ENCODE data around the gene LIM2.

LIM2 gene

GRCh38 chr19:51365965-51366388 lies 21.8 kb downstream of the LIM2 start, which contains the start of gene ETFB:
Gene ETFB (minus strand): TSS chr19:51366388. CDS start chr19:51366326, 62 bp downstream.
- DNase-seq (ENCODE audit: low read depth in 3 of 3): no peak

- DNase-seq (ENCODE audit: low read depth in 3 of 3): no peak
Measured at GRCh38 chr19:51365211-51365964, 22.4 kb downstream of the LIM2 start.

GRCh38 chr19:51364200-51365106 lies 23.3 kb downstream of the LIM2 start:
- DNase-seq (ENCODE audit: low read depth in 3 of 3): no peak

GRCh38 chr19:51361239-51361638 lies 26.5 kb downstream of the LIM2 start:
- no peak for DNase-seq (ENCODE audit: low read depth in 3 of 3)

- DNase-seq (ENCODE audit: low read depth in 3 of 3): no peak
Measured at GRCh38 chr19:51359294-51359693, 28.5 kb downstream of the LIM2 start.

GRCh38 chr19:51357952-51358351 lies 29.8 kb downstream of the LIM2 start:
- DNase-seq (ENCODE audit: low read depth in 3 of 3): no peak

GRCh38 chr19:51356159-51356801 lies 31.5 kb downstream of the LIM2 start:
- DNase-seq (ENCODE audit: low read depth in 3 of 3): no peak

GRCh38 chr19:51354742-51355148 lies 33.0 kb downstream of the LIM2 start:
- DNase-seq (ENCODE audit: low read depth in 3 of 3): no peak

- no peak for DNase-seq (ENCODE audit: low read depth in 3 of 3)
Measured at GRCh38 chr19:51354103-51354741, 33.6 kb downstream of the LIM2 start.

GRCh38 chr19:51352783-51353360 lies 34.9 kb downstream of the LIM2 start:
- no peak for DNase-seq (ENCODE audit: low read depth in 3 of 3)

GRCh38 chr19:51351266-51351990 lies 36.3 kb downstream of the LIM2 start:
- no peak for DNase-seq (ENCODE audit: low read depth in 3 of 3)

- DNase-seq (ENCODE audit: low read depth in 3 of 3): no peak
Measured at GRCh38 chr19:51347209-51347928, 40.4 kb downstream of the LIM2 start.

GRCh38 chr19:51346742-51347141 lies 41.0 kb downstream of the LIM2 start:
- no peak for DNase-seq (ENCODE audit: low read depth in 3 of 3)

- DNase-seq (ENCODE audit: low read depth in 3 of 3): no peak
Measured at GRCh38 chr19:51345076-51345620, 42.6 kb downstream of the LIM2 start.

- DNase-seq (ENCODE audit: low read depth in 3 of 3): no peak
Measured at GRCh38 chr19:51342631-51343569, 44.9 kb downstream of the LIM2 start.

- no peak for DNase-seq (ENCODE audit: low read depth in 3 of 3)
Measured at GRCh38 chr19:51341976-51342580, 45.7 kb downstream of the LIM2 start, which contains the start of gene VSIG10L. Gene VSIG10L (minus strand): TSS chr19:51342139. CDS start chr19:51342124, 15 bp downstream.

GRCh38 chr19:51341066-51341465 lies 46.7 kb downstream of the LIM2 start:
- no peak for DNase-seq (ENCODE audit: low read depth in 3 of 3)
